Mesenchymal stem cell (in vitro differentiated cells and primary cell): ENCODE results near the gene LRRC74B.

ENCODE experiments used
- DNase-seq: peaks from one replicate; pipeline ENCODE4 v3.0.0-alpha.2; 2013
- H2AFZ ChIP-seq: one replicate; pipeline ENCODE4 v1.6.1; 2013; ENCODE audit warnings: low read depth, mild to moderate bottlenecking, control low read depth, inconsistent platforms, low read length, moderate library complexity
- H2AK5ac ChIP-seq: 2 replicates; pipeline ENCODE4 v1.6.1; 2013; ENCODE audit warnings: low read length, moderate library complexity, mild to moderate bottlenecking, inconsistent platforms; ENCODE audit not compliant: severe bottlenecking
- H2BK120ac ChIP-seq: one replicate; pipeline ENCODE4 v1.6.1; 2013; ENCODE audit warnings: low read depth, mild to moderate bottlenecking, inconsistent platforms, low read length, moderate library complexity
- H2BK12ac ChIP-seq, 2 experiments: one replicate each; pipeline ENCODE4 v1.6.1; 2013; ENCODE audit warnings: inconsistent platforms in 2 of 2, low read length in 2 of 2, mild to moderate bottlenecking in 2 of 2, moderate library complexity in 2 of 2, control low read depth in 1 of 2
- H2BK15ac ChIP-seq: one replicate; pipeline ENCODE4 v1.6.1; 2013; ENCODE audit warnings: mild to moderate bottlenecking, low read depth, inconsistent platforms; ENCODE audit not compliant: poor library complexity, severe bottlenecking
- H2BK5ac ChIP-seq: 2 replicates; pipeline ENCODE4 v1.6.1; 2013; ENCODE audit warnings: low read depth, mild to moderate bottlenecking, low read length, control low read depth, inconsistent platforms; ENCODE audit not compliant: poor library complexity, severe bottlenecking
- H3K14ac ChIP-seq, 2 experiments: one replicate each; pipeline ENCODE4 v1.6.1; 2013; ENCODE audit warnings: inconsistent platforms in 2 of 2, low read length in 2 of 2, control low read depth in 1 of 2, mild to moderate bottlenecking in 1 of 2, moderate library complexity in 1 of 2
- H3K18ac ChIP-seq, 2 experiments: one replicate each; pipeline ENCODE4 v1.6.1; 2013; ENCODE audit warnings: inconsistent platforms in 2 of 2, low read length in 2 of 2, control low read depth in 1 of 2, low read depth in 1 of 2, mild to moderate bottlenecking in 1 of 2
- H3K23ac ChIP-seq, 2 experiments: one replicate each; pipeline ENCODE4 v1.6.1; 2013; ENCODE audit warnings: inconsistent platforms in 2 of 2, low read length in 2 of 2, mild to moderate bottlenecking in 2 of 2, moderate library complexity in 2 of 2, control low read depth in 1 of 2
- H3K27ac ChIP-seq: 2 replicates; pipeline ENCODE4 v1.5.1; 2013; ENCODE audit warnings: mild to moderate bottlenecking, moderate library complexity, low read length, control low read depth, inconsistent platforms; ENCODE audit not compliant: poor library complexity, severe bottlenecking
- H3K27me3 ChIP-seq, 2 experiments: 2 replicates each; pipeline versions ENCODE4 v1.6.1 to v1.7.0; 2013; ENCODE audit warnings: low read length in 2 of 2, mild to moderate bottlenecking in 2 of 2, moderate library complexity in 2 of 2, control low read depth in 1 of 2, inconsistent platforms in 1 of 2; ENCODE audit not compliant: control insufficient read depth in 1 of 2, insufficient read depth in 1 of 2
- H3K36me3 ChIP-seq, 2 experiments: 2 replicates each; pipeline versions ENCODE4 v1.6.1 to v1.7.0; 2013; ENCODE audit warnings: low read length in 2 of 2, control low read depth in 1 of 2, inconsistent platforms in 1 of 2, low read depth in 1 of 2, mild to moderate bottlenecking in 1 of 2; ENCODE audit not compliant: insufficient read depth in 2 of 2, control insufficient read depth in 1 of 2
- H3K4ac ChIP-seq, 2 experiments: one replicate each; pipeline ENCODE4 v1.6.1; 2013; ENCODE audit warnings: inconsistent platforms in 2 of 2, low read length in 2 of 2, mild to moderate bottlenecking in 2 of 2, moderate library complexity in 2 of 2, control low read depth in 1 of 2, low read depth in 1 of 2
- H3K4me1 ChIP-seq: 2 replicates; pipeline ENCODE4 v1.6.1; 2013; ENCODE audit warnings: low read depth, low read length, control low read depth; ENCODE audit not compliant: control insufficient read depth, insufficient read depth
- H3K4me2 ChIP-seq: 2 replicates; pipeline ENCODE4 v1.6.1; 2013; ENCODE audit warnings: low read length, mild to moderate bottlenecking, inconsistent platforms; ENCODE audit not compliant: poor library complexity, severe bottlenecking
- H3K4me3 ChIP-seq, 2 experiments: 2 replicates each; pipeline versions ENCODE4 v1.5.1 to v1.7.0; 2013; ENCODE audit warnings: low read length in 2 of 2, mild to moderate bottlenecking in 2 of 2, control low read depth in 1 of 2, low read depth in 1 of 2; ENCODE audit not compliant: insufficient read depth in 1 of 2
- H3K79me1 ChIP-seq: replicated peaks from 2 replicates; pipeline ENCODE4 v1.6.1; 2013; ENCODE audit warnings: mild to moderate bottlenecking, control low read depth, low read length, inconsistent platforms; ENCODE audit not compliant: poor library complexity, severe bottlenecking
- H3K9ac ChIP-seq: 2 replicates; pipeline ENCODE4 v1.7.0; 2013; ENCODE audit warnings: mild to moderate bottlenecking, low read length, moderate library complexity
- H3K9me3 ChIP-seq: 2 replicates; pipeline ENCODE4 v1.7.0; 2013; ENCODE audit warnings: mild to moderate bottlenecking, low read length; ENCODE audit not compliant: control insufficient read depth
- H4K8ac ChIP-seq: one replicate; pipeline ENCODE4 v1.6.1; 2013; ENCODE audit warnings: inconsistent platforms, mild to moderate bottlenecking, low read length, moderate library complexity
- H4K91ac ChIP-seq: one replicate; pipeline ENCODE4 v1.6.1; 2013; ENCODE audit warnings: mild to moderate bottlenecking, low read length, inconsistent platforms
- WGBS: methylation state at CpG from one replicate; pipeline ENCODE4 v1.1.7; 2013; ENCODE audit warnings: mixed read lengths; 5-methylcytosine and 5-hydroxymethylcytosine counted together

The LRRC74B gene

GRCh38 chr22:21074102-21074715 lies 28.5 kb downstream of the LRRC74B start:
- H3K9me3 ChIP-seq = peaks cover 6% of the 10 kb centered on the region
- no peaks in the 10 kb centered on the region for H3K4me1 ChIP-seq
- H2AK5ac ChIP-seq = no peak overlapping the region
- H3K4me2 ChIP-seq = no peak overlapping the region
- no peak overlapping the region for H3K9ac ChIP-seq
- H3K18ac ChIP-seq = no peak overlapping the region
- no peak overlapping the region for H4K91ac ChIP-seq
- no peaks in the 10 kb centered on the region for H3K36me3 ChIP-seq
- H3K27ac ChIP-seq = no peak overlapping the region
- no peak overlapping the region for H2BK12ac ChIP-seq
- no peak overlapping the region for H3K4me3 ChIP-seq
- peaks cover 3 to 10% of the 10 kb centered on the region in 2 experiments for H3K27me3 ChIP-seq
- H3K23ac ChIP-seq = no peak overlapping the region
- 26% methylated on average over 7 of the region's 7 CpGs for WGBS
- H2BK15ac ChIP-seq = no peak overlapping the region
- no peak overlapping the region for H2AFZ ChIP-seq
- H2BK120ac ChIP-seq = no peak overlapping the region
- no peak overlapping the region for H4K8ac ChIP-seq
- no peak overlapping the region for H2BK5ac ChIP-seq
- H3K79me1 ChIP-seq = no peaks in the 10 kb centered on the region
- peak; percentile 62 for DNase-seq
- no peak overlapping the region for H3K4ac ChIP-seq
- no peak overlapping the region for H3K14ac ChIP-seq

- no peak overlapping the region for H2AK5ac ChIP-seq
- no peaks in the 10 kb centered on the region for H3K4me1 ChIP-seq
- H2BK120ac ChIP-seq = no peak overlapping the region
- H3K23ac ChIP-seq = no peak overlapping the region
- no peaks in the 10 kb centered on the region for H3K36me3 ChIP-seq
- H4K91ac ChIP-seq = no peak overlapping the region
- H3K9ac ChIP-seq = no peak overlapping the region
- 96% methylated on average over 12 of the region's 14 CpGs for WGBS
- no peak overlapping the region for H3K4me2 ChIP-seq
- no peak overlapping the region for H2BK15ac ChIP-seq
- H3K4ac ChIP-seq = no peak overlapping the region
- H3K18ac ChIP-seq = no peak overlapping the region
- H3K4me3 ChIP-seq = no peak overlapping the region
- peaks cover 6% of the 10 kb centered on the region for H3K9me3 ChIP-seq
- no peak for DNase-seq
- H2BK12ac ChIP-seq = no peak overlapping the region
- no peak overlapping the region for H2AFZ ChIP-seq
- peaks cover 3 to 10% of the 10 kb centered on the region in 2 experiments for H3K27me3 ChIP-seq
- no peak overlapping the region for H4K8ac ChIP-seq
- H2BK5ac ChIP-seq = no peak overlapping the region
- H3K79me1 ChIP-seq = no peaks in the 10 kb centered on the region
- no peak overlapping the region for H3K14ac ChIP-seq
- H3K27ac ChIP-seq = no peak overlapping the region
These were observed 29.9 kb downstream of the LRRC74B start for GRCh38 chr22:21075516-21076138.

GRCh38 chr22:21076912-21077625 lies 31.3 kb downstream of the LRRC74B start:
- Histone ChIP-seq H3K27ac (no peak overlapping the region), H3K14ac (no peak overlapping the region), H2AFZ (no peak overlapping the region), H4K91ac (no peak overlapping the region), H2BK5ac (no peak overlapping the region), H2AK5ac (no peak overlapping the region), H2BK120ac (no peak overlapping the region), H3K4me2 (no peak overlapping the region), H3K4me3 (no peak overlapping the region), H3K4ac (no peak overlapping the region), H2BK15ac (no peak overlapping the region), H3K9ac (no peak overlapping the region), H3K9me3 (no peaks in the 10 kb centered on the region), H3K36me3 (no peaks in the 10 kb centered on the region), H3K27me3 (peaks cover 3 to 6% of the 10 kb centered on the region in 2 experiments), H2BK12ac (no peak overlapping the region), H3K18ac (no peak overlapping the region), H3K23ac (no peak overlapping the region), H4K8ac (no peak overlapping the region), H3K4me1 (no peaks in the 10 kb centered on the region), H3K79me1 (no peaks in the 10 kb centered on the region)
- no peak for DNase-seq
- 95% methylated on average over 21 of the region's 21 CpGs for WGBS

- DNase-seq = no peak
- no peak overlapping the region for H3K27ac ChIP-seq
- H3K23ac ChIP-seq = no peak overlapping the region
- no peaks in the 10 kb centered on the region for H3K79me1 ChIP-seq
- H3K36me3 ChIP-seq = no peaks in the 10 kb centered on the region
- no peak overlapping the region for H3K18ac ChIP-seq
- no peak overlapping the region for H3K4me3 ChIP-seq
- no peak overlapping the region for H3K4me2 ChIP-seq
- H2AFZ ChIP-seq = no peak overlapping the region
- H2AK5ac ChIP-seq = no peak overlapping the region
- no peak overlapping the region for H3K9ac ChIP-seq
- H4K8ac ChIP-seq = no peak overlapping the region
- no peak overlapping the region for H2BK5ac ChIP-seq
- 67% methylated on average over 15 of the region's 16 CpGs for WGBS
- H4K91ac ChIP-seq = no peak overlapping the region
- peaks cover 1 to 6% of the 10 kb centered on the region in 2 experiments for H3K27me3 ChIP-seq
- no peak overlapping the region for H3K4ac ChIP-seq
- no peak overlapping the region for H2BK120ac ChIP-seq
- H3K4me1 ChIP-seq = no peaks in the 10 kb centered on the region
- H3K9me3 ChIP-seq = no peaks in the 10 kb centered on the region
- H2BK12ac ChIP-seq = no peak overlapping the region
- no peak overlapping the region for H2BK15ac ChIP-seq
- H3K14ac ChIP-seq = no peak overlapping the region
These were observed 32.2 kb downstream of the LRRC74B start for GRCh38 chr22:21077884-21078508.
